GM21529 (cell line): ENCODE data around the gene ZPBP2.
"Not testable (repeated sequence)": the region's sequence is repeated elsewhere in the genome, so short reads cannot be mapped to it uniquely, and the experiment has no call there.

Experiments
- ATAC-seq: cut with Tn5 transposase; IDR thresholded peaks from one replicate; pipeline ENCODE4 v1.9.1; 2021; ENCODE audit not compliant: unreplicated experiment

Gene ZPBP2

DNA sequence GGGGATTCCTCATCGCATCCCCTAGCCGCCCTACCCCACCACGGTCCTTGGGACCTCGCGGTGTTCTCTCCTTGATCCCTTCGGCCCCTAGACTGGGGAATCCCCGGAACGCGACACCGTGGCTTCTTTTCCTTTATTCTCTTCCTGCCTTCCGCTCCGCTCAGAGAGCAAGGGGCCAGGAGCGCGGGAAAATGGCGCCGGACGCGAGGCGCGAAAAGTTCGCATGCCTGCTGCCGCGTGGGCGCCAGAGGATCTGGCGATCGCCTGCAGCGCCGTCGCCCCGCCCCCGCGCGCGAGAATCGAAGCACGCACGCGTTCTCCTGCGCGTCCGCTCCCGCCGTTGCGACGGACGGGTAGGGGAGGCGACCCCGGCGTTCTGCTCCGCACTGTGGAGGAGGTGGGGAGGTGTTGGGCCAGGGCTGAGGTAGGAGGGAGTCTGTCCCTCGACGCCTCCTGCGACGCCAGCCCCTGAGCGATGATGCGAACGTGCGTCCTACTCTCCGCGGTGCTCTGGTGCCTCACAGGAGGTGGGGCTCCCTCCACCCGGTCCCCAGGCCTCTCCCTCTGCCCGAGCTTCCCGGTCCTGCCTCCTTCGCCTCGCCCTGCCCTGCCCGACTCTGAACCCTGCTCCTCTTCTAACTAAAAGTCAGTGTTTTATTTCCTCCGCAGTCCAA, at the start of gene ZPBP2:
Gene ZPBP2 (plus strand): TSS at position 323 of the 674 bp plus-strand sequence. CDS start 153 bp downstream, at position 476.
- ATAC-seq = no peak

GRCh38 chr17:39818358-39819000, 49.5 kb upstream of the ZPBP2 start:
- ATAC-seq = no peak

DNA sequence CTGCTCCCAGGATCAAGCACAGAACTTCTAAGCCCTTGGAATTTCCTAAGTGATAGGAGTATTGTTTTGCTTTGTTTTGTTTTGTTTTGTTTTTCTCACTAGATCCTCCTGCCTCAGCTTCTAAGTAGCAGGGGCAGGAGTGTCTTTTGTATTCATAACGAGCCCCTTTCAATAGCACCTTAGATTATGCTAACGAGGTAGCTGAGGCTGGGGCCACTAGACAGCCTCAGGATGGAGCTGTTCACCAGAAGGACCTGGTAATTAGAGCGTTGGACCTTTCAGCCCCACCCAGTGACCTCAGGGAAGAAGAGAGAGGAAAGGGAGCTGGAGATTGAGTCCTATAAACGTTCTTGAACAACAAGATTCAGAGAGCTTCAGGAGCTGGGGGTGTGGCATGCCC, 47.5 kb upstream of the ZPBP2 start:
- ATAC-seq = no peak

DNA sequence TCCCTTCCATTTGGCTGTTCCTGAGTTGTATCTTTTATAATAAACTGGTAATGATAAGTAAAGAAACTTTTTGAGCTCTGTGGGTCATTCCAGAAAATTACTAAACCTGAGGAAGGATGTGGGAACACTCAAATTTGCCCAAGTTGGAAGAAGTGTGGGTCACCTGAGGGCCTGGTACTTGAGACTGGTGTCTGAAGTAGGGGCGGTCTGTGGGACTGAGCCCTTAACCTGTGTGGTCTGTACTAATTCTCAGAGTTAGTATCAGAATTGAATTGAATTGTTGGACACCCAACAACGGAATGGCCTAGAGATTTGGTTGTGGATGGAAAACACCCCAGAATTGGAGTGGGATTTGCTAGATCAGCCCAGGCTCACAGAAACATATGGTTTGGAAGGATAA, 47.0 kb upstream of the ZPBP2 start:
- no peak for ATAC-seq

DNA sequence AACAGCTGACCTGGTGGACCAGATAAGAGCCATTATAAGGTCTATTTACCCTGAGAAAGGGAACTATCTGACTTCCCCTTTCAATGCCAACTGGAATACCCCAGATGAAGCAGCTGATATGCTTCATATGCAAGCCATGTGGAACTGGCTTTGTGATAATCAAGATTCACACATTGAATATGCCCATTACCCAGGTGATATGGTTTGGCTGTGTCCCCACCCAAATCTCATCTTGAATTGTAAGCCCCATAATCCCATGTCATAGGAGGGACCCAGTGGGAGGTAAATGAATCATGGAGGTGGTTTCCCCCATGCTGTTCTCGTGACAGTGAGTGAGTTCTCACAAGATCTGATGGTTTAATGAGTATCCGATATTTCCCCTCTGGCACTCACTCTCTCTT, 46.0 kb upstream of the ZPBP2 start:
- ATAC-seq = no peak

GRCh38 chr17:39823407-39824054, 44.5 kb upstream of the ZPBP2 start:
- ATAC-seq = no peak

GRCh38 chr17:39826334-39826733, 41.7 kb upstream of the ZPBP2 start:
- no peak for ATAC-seq

- no peak for ATAC-seq
Observed at GRCh38 chr17:39828443-39828842, 39.6 kb upstream of the ZPBP2 start.

- ATAC-seq = no peak
Observed at GRCh38 chr17:39831588-39831987, 36.4 kb upstream of the ZPBP2 start.

- no peak for ATAC-seq
Observed at GRCh38 chr17:39834017-39834416, 34.0 kb upstream of the ZPBP2 start.

DNA sequence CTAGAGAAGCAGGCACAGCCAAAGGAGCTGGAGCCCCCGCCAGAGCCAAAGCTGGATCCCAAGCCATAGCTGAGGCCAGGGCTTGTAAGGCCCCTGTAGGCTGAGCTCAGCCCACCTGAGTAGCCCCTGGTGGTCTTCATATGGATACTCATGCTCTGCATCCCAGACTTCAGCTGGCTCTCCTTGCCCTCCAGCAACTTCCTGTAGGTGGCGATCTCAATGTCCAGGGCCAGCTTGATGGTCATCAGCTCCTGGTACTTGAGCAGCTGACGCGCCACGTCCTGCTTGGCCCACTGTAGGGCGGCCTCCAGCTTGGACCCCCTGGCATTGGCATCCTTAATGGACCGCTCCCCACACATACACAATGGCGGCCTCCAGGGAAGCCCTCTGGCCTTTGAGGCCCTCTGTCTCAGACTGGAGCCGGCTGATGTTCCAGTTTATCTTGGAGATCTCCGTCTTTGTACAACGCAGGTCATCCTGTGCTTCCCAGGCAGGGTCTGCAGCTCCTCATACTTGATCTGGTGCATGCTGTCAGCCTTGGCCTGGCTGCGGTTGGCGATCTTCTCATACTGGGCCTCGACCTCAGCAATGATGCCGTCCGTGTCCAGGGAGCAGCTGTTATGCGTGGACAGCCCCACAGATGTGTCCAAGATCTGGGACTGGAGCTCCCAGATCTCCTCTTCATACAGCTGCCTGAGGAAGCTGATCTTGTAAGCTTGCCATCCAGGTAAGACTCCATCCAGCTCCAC, 32.8 kb upstream of the ZPBP2 start:
- ATAC-seq = no peak

DNA sequence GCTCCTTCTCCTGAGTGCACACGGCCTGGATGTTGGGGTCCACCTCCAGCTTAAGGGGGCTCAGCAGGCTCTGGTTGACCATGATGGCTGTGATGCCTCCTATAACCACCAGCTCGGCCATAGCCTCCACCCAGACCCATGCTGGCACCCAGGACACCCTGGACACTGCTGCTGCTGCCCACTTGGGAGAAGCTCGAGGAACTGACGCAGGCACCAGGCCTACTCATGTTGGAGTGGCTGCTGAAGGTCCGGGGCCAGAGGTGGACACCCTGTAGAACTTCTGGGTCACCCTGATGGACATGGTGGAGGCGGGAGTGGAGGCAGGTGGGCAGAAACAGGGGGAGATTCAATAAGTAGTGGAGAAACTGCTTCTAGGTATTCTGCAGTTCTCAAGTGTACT, 31.9 kb upstream of the ZPBP2 start:
- ATAC-seq = no peak

- no peak for ATAC-seq
Observed at GRCh38 chr17:39838057-39838456, 29.9 kb upstream of the ZPBP2 start.

DNA sequence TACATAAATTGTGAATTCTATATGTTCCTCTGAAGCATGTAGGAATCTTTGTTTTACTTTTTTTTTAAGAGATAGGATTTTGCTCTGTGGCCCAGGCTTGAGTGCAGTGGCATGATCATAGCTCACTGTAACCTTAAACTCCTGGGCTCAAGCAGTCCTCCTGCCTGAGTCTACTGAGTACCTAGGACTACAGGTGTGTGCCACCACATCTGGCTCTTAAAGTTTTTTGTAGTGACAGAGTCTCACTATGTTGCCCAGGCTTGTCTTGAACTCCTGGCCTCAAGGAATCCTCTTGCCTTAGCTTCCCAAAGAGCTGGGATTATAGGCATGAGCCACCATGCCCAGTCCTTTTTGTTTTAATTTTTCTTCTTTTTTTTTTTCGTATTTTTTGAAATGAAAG, 29.2 kb upstream of the ZPBP2 start:
- ATAC-seq = no peak

DNA sequence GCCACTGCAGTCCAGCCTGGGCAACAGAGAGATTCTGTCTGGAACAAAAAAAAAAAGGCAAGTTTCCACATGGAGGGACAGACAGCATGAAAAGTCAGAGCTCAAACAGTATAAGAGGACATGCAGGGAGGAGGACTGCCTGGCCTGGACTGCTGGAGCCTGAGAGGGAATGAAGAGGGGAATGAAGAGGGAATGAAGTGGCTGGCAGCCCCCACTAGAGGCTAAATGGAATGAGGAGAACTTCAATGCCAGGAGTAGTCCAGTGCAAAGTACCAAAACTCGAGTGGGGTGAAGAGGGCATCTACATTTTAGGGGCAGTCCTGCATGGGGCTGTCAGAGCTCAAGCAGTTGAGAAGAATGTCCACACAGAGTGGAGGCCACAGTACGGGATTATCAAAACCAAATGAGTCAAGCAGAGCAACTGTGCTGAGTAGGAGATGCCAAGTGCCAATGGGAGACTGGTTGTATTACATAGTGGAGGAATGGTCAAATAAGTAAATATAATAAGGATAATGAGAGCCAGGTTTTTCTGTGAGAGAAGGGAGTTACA, 26.8 kb upstream of the ZPBP2 start:
- ATAC-seq = no peak

GRCh38 chr17:39845052-39845846, 22.8 kb upstream of the ZPBP2 start:
- ATAC-seq = no peak

GRCh38 chr17:39846205-39846604, 21.8 kb upstream of the ZPBP2 start:
- no peak for ATAC-seq

- ATAC-seq = no peak
Observed at GRCh38 chr17:39848600-39848999, 19.4 kb upstream of the ZPBP2 start.

GRCh38 chr17:39850186-39850585, 17.8 kb upstream of the ZPBP2 start:
- not testable (repeated sequence) for ATAC-seq

DNA sequence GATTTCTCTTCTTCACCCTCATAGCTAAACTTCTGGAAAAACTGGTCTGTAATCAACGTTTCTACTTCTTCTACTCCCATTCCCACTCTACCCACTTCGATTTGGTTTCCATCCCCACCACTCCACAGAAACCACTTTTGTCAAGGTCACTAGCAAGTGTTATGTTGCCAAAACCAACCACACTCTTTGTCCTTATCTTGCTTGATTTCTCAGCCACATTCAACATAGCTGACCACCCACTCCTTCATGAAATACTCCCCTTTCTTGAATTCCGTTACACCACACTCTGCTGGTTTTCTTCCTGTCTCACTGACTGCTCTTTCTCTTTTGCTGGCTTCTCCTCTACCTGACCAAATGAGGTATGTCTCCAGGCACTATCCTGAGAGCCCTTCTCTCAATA, 15.8 kb upstream of the ZPBP2 start:
- ATAC-seq = no peak

- ATAC-seq = no peak
Observed at GRCh38 chr17:39854909-39855308, 13.1 kb upstream of the ZPBP2 start.
